ENCODE data around the gene MRPS30.
A peak's percentile ranks its signal among the peaks of the same experiment; 100 is the strongest.
"Not testable (repeated sequence)": the region's sequence is repeated elsewhere in the genome, so short reads cannot be mapped to it uniquely, and the experiment has no call there.

MRPS30 gene

DNA sequence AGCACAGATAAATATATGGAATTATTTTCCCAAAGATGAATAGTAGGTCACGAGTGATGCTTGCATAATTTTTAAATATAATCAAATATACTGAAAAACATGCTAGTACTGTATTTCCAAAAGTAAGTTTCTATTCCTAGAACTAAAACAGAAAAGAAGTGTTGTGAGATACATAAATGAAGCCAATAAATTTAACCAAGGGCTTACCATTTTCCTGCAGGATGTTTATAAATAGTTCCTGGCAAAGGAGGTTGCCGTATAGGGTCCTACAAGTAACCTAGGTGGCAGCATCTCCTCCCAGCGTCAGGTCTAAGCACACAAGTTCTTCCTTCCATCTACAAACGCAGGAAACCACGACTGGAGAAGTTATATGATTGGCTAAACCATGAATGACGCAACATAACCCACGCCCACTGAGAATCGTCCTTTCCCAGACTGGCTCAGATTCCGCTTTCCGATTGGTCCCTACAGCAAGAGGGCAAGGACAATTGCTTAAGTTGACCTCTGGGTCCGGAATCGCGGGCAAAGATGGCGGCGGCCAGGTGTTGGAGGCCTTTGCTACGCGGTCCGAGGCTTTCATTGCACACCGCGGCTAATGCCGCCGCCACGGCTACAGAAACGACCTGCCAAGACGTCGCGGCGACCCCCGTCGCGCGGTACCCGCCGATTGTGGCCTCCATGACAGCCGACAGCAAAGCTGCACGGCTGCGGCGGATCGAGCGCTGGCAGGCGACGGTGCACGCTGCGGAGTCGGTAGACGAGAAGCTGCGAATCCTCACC, at the start of gene MRPS30:
TSS of gene MRPS30 (plus strand) at position 513 of the 780 bp plus-strand sequence. CDS start at position 529, 16 bp downstream.
- DNase-seq (ENCODE audit: low read depth in 2 of 2): peak; percentile 59 to 85

DNA sequence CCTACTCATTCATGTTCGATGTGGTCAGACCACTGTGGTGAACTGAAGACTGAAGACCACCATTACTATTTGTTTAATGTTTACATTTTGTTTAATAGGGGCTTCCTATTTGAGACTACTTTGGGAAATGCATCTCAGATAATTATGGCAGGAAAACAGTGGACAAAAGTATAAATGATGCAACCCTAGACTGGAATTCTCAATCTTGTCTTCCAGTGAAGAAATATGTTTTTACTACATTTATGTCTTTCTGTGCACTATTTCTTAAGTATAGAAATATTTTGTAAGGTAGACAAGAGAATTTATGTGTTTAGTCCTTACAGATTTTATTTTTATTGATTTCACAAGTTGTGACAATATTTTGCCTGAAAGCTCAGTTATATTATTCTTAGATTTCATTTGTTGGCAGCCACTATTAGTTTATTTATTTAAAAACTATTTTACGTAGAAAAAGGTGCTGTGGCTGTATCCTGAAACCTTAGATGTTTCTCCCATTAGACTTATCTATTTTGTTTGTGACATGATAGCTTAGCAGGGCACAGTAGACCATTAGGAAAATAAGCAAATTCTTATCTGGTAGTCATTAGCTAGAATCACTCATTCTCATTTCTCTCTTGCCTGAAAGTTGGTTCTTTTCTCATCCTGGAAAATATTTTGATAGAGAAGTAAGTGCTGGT, 39.4 kb upstream of the MRPS30 start:
- DNase-seq (ENCODE audit: low read depth in 2 of 2): no peak

- DNase-seq (ENCODE audit: low read depth in 2 of 2): no peak
Observed at GRCh38 chr5:44769877-44770209, 38.9 kb upstream of the MRPS30 start.

DNA sequence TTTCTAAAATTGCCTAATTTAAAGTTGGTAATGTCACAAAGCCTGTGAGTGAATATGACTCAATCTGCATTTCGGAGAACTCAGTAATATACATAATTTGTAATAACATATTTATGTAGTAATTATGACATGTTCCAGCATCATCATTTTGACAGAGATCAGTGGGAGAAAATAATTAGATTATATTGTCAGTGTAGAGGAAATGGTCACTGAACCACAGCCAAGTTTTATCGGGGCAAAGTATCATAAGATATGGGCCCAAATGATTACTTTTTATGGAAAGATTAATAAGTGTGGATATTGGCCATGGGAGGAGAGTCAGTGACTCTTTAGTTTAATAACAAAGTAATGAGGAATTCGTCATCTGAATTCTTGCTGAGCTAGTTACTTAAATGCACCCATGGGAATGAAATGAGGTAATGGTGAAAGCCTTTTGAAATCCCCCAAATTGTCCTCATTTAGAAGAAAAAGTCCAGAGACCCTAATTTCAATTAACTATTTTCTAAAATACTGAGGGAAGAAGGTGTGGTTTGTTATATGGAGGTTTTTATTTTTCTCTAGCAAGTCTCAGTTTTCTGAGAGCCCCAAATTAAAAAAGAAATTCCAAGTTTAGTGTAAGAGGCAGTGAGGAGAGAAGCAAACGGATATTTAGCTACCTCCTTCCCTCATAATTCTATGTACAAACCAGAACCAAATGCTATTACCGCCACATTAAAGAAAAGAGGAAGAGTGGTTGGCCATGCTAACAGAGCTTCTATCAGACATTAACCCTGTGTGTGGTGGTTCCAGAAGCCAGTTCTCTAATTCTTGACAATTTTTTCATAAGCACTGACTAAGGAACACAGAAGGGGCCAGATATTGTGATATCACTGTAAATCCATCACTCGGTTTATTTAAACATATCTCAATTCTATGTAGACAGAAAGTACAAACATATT, 37.7 kb upstream of the MRPS30 start:
- DNase-seq (ENCODE audit: low read depth in 2 of 2): no peak

DNA sequence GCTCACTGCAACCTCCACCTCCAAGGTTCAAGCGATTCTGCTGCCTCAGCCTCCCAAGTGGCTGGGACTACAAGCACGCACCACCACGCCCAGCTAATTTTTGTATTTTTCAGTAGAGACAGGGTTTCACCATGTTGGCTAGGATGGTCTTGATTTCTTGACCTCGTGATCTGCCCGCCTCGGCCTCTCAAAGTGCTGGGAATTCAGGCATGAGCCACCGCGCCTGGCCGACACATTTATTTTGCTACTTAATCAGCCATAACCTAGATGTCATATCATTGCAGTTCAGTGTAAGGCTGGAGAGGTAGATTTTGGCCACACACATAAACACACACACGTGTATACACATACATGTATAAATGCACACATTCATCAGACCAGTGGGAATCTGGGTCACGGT, 36.4 kb upstream of the MRPS30 start:
- DNase-seq (ENCODE audit: low read depth in 2 of 2): not testable (repeated sequence)

DNA sequence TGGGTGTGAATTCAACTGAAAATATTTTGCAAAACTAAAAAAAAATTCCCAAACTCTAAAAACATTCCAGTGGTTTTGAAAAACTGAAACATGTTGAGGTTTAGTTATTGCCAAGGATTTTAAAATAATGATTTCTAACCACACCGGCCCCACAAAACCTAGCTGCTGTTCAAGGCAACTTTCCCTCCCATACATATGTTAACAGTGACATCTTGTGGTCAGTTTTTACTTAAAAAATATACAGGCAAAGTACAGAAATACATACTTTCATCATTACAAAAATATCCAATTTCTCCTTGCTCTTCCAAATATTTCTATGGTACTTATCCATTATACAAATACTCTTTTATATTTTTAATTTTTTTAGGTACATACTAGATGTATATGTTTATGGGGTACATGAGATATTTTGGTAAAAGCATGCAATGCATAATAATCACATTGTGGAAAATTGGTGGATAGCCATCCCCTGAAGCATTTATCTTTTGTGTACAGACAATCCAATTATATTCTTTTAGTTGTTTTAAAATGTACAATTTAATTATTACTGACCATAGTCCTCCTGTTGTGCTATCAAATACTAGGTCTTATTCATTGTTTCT, 34.4 kb upstream of the MRPS30 start:
- no peak for DNase-seq (ENCODE audit: low read depth in 2 of 2)

DNA sequence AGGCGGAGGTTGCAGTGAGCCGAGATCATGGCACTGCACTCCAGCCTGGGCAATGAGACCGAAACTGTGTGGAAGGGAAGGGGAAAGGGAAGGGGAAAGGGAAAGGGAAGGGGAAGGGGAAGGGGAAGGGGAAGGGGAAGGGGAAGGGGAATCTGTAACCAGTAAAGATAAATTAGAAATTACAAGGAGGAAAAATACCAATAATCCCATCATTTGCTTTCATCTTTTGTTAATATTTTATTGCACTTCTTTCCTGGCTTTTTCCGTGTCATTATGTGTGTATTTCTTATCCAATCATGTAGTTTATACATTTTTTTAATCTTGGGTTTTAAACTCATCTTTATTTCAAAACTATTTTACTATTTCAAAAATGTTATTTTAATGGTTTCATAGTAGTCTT, 29.6 kb upstream of the MRPS30 start:
- DNase-seq (ENCODE audit: low read depth in 2 of 2): no peak

DNA sequence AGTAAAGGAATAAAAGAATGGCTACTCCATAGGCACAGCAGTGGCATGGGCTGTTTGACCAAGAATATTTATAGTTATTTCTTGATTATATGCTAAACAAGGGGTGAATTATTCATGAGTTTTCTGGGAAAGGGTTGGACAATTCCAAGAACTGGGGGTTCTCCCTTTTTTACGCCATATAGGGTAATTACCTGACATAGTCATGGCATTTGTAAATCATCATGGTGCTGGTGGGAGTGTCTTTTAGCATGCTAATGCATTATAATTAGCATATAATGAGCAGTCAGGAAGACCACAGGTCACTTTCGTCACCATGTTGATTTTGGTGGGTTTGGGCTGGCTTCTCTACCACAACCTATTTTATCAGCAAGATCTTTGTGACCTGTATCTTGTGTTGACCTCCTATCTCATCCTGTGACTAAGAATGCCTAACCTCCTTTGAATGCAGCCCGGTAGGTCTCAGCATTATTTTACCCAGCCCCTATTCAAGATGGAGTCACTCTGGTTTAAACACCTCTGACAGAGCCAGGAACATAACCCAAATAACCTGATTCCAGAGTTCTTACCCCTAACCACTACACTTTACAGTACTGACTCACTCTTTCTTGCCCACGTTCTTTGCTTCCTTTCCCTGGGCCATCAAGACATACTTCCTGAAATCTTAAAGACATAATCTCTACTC, 25.0 kb upstream of the MRPS30 start:
- no peak for DNase-seq (ENCODE audit: low read depth in 2 of 2)

GRCh38 chr5:44787731-44788130, 21.0 kb upstream of the MRPS30 start:
- DNase-seq (ENCODE audit: low read depth in 2 of 2): no peak

DNA sequence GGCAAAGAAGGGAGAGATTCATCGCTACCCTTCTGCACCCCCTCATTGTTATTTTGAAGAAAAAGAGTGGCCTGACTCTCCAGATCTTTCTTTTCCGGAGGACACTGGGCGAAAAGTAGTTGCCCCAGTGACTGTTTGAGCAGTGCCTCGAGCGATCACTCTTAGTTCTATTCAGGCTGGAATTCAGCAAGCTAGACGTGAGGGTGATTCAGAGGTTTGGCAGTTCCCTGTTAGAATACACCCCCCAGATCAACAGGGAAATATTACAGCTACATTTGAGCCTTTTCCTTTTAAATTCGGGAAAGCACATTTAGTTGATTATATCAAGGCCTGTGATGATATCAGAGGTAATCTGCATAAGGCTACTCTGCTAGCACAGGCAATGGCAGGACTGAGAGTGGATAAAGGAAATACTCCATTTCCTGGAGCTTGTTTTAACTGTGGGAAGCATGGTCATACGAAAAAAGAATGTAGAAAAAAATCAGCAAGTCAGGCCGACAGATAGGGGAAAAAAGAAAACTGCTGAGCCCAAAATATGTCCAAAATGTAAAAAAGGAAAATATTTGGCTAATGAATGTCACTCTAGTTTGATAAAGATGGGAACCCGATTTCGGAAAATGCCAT, 19.3 kb upstream of the MRPS30 start:
- not testable (repeated sequence) for DNase-seq (ENCODE audit: low read depth in 2 of 2)

- not testable (repeated sequence) for DNase-seq (ENCODE audit: low read depth in 2 of 2)
Observed at GRCh38 chr5:44792031-44792673, 16.6 kb upstream of the MRPS30 start.

DNA sequence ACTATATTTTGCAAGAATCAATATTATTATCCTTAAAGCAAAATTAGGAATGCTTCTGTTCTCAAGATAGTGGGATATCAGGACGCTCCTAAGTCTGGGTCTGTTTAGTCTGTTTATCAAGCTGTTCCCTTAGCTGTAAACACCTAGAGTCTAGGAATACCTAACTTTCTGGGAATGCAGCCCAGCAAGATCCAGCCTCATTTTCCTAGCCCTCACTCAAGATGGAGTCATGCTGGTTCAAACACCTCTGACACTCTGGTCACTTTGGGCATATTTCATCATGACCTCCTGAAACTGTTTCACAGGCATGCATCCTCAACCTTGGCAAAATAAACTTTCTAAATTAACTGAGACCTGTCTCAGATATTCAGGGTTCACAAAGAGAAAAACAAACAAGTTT, 14.4 kb upstream of the MRPS30 start:
- DNase-seq (ENCODE audit: low read depth in 2 of 2): no peak

- no peak for DNase-seq (ENCODE audit: low read depth in 2 of 2)
Observed at GRCh38 chr5:44795496-44795895, 13.3 kb upstream of the MRPS30 start.

GRCh38 chr5:44797841-44798240, 10.9 kb upstream of the MRPS30 start:
- DNase-seq (ENCODE audit: low read depth in 2 of 2): no peak

DNA sequence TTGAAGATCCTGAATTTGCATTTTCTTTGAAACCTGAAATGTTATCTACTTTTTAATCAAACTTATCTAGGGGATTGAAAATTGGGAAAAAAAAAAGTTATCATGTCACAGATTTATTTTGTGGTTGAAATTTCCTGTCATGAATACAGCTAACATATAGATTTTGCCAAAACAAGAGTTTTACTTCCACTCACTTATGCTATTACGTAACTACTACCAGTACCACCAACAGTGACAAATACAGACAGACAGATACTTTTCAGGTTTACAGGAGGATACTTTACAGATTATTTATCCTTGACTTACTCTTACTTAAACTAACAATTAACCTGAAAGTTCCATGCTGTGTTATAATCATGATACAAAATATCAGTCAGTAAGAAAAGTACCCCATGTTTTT, 6.8 kb upstream of the MRPS30 start:
- DNase-seq (ENCODE audit: low read depth in 2 of 2): no peak

DNA sequence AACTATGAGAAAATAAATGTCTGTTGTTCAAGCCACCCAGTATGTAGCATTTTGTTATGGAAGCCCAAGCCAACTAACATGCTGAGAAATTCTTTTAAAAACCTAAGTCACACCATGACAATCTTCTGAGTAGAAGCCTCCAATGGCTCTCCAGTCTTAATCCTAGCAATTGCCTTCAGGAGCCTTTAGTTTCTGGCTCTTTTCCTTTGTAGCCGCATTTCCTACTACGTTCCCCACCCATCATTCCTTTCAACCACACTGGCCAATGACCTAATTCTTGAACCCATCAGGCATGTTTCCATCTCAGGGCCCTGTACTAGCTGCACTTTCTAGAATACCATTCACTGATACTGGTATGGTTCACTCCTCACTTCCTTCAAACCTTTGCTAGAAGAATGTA, 2.1 kb upstream of the MRPS30 start:
- no peak for DNase-seq (ENCODE audit: low read depth in 2 of 2)

DNA sequence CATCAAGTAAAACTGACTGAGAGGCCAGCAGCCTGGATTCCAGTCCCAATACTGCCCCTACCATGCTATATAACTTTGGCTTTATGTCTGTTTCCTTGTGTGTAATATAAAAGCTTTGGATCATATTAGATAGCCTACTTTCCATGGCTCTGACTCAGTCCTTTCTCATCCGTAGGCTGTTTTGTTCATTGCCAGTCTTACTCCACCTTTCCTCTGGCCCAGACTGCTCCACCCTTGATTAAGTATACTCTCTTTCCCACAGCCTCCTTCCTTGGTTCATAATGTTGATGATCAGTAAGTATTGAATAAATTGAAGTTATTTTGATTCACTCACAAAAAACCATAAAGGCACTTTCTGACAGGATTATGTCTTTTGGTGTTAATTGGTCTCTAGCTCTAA, 1.5 kb upstream of the MRPS30 start:
- DNase-seq (ENCODE audit: low read depth in 2 of 2): no peak

- DNase-seq (ENCODE audit: low read depth in 2 of 2): peak; percentile 22 to 34
Observed at GRCh38 chr5:44809215-44809955, 638 bp downstream of the MRPS30 start.

GRCh38 chr5:44809956-44810420, 1.2 kb downstream of the MRPS30 start:
- no peak for DNase-seq (ENCODE audit: low read depth in 2 of 2)

DNA sequence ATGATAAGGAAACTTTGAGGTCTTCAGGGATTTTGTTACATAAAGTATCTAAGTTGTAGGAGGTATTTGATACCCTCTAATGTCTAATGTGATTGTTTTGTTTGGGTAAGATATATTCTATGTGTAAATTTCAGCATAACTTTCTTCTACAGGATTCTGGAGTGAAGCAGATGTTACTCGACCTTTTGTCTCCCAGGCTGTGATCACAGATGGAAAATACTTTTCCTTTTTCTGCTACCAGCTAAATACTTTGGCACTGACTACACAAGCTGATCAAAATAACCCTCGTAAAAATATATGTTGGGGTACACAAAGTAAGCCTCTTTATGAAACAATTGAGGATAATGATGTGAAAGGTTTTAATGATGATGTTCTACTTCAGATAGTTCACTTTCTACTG, 6.0 kb downstream of the MRPS30 start:
- DNase-seq (ENCODE audit: low read depth in 2 of 2): no peak
